SJCRH30 (cell line): Measurements from ENCODE around the gene DYNC1LI1. TPM values are rescaled to one million over a fixed set of nuclear protein-coding genes. Genes with fewer than 3 reads are reported as not detected.

Experiments used
- total RNA-seq: library from RNA; depleted of rRNA; stranded (reverse); fragments of >200 nt; shearing (Covaris generic); gene quantifications from 2 replicates; pipeline ENCODE4 v1.2.3, GENCODE V29; 2014; rRNA removed

The DYNC1LI1 gene
- total RNA-seq, 1 experiment from 2014 or later = 25.3 TPM

Other genes with a start within 250 kb of the DYNC1LI1 start
- 16.1 and 16.3 TPM in 2 replicates for gene CMTM7, start 179.0 kb downstream of the DYNC1LI1 start, total RNA-seq
- gene CMTM6, start 68.0 kb downstream of the DYNC1LI1 start, total RNA-seq = 34.9 and 36.8 TPM in 2 replicates
- gene CNOT10, start 114.3 kb upstream of the DYNC1LI1 start, total RNA-seq = 23.2 and 23.9 TPM in 2 replicates
- gene TRIM71, start 247.1 kb upstream of the DYNC1LI1 start, total RNA-seq = 0.05 TPM in 1 of 2 replicates, not detected in the other